ENCODE measurements around the gene HIVEP3.

The HIVEP3 gene

GRCh38 chr1:41699861-41700248 is 218.9 kb downstream of the HIVEP3 start:
- Histone ChIP-seq H3K27ac (replicated peaks) (no peak overlapping the region), H3K4me3 (replicated peaks; ENCODE audit: insufficient read depth, low read length) (no peak overlapping the region), H3K27me3 (ENCODE audit: insufficient read depth, poor library complexity, severe bottlenecking) (no peaks in the 10 kb centered on the region)
- DNase-seq (ENCODE audit: low read depth in 1 of 2, low spot score in 1 of 2), result no peak
- TF ChIP-seq REST (IDR thresholded peaks at IDR 0.05; ENCODE audit: insufficient replicate concordance, low read depth), result no peak
- TF ChIP-seq SPI1 (IDR thresholded peaks at IDR 0.05; ENCODE audit: borderline replicate concordance, low read depth), result no peak
- TF ChIP-seq POLR2AphosphoS5 (IDR thresholded peaks at IDR 0.05; ENCODE audit: low read depth), result no peak
- no peak for TF ChIP-seq GABPA (IDR thresholded peaks at IDR 0.05; ENCODE audit: low read depth)
- TF ChIP-seq, protein P1, sequence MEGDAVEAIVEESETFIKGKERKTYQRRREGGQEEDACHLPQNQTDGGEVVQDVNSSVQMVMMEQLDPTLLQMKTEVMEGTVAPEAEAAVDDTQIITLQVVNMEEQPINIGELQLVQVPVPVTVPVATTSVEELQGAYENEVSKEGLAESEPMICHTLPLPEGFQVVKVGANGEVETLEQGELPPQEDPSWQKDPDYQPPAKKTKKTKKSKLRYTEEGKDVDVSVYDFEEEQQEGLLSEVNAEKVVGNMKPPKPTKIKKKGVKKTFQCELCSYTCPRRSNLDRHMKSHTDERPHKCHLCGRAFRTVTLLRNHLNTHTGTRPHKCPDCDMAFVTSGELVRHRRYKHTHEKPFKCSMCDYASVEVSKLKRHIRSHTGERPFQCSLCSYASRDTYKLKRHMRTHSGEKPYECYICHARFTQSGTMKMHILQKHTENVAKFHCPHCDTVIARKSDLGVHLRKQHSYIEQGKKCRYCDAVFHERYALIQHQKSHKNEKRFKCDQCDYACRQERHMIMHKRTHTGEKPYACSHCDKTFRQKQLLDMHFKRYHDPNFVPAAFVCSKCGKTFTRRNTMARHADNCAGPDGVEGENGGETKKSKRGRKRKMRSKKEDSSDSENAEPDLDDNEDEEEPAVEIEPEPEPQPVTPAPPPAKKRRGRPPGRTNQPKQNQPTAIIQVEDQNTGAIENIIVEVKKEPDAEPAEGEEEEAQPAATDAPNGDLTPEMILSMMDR (IDR thresholded peaks at IDR 0.05; ENCODE audit: insufficient read depth, low read length), result no peak

GRCh38 chr1:41698916-41699860 is 219.5 kb downstream of the HIVEP3 start:
- TF ChIP-seq, protein P1 (IDR thresholded peaks at IDR 0.05; ENCODE audit: insufficient read depth, low read length), result no peak
- TF ChIP-seq REST (IDR thresholded peaks at IDR 0.05; ENCODE audit: insufficient replicate concordance, low read depth), result no peak
- no peak for TF ChIP-seq POLR2AphosphoS5 (IDR thresholded peaks at IDR 0.05; ENCODE audit: low read depth)
- no peak for TF ChIP-seq SPI1 (IDR thresholded peaks at IDR 0.05; ENCODE audit: borderline replicate concordance, low read depth)
- no peak for TF ChIP-seq GABPA (IDR thresholded peaks at IDR 0.05; ENCODE audit: low read depth)
- no peak for DNase-seq (ENCODE audit: low read depth in 1 of 2, low spot score in 1 of 2)
- Histone ChIP-seq H3K27me3 (ENCODE audit: insufficient read depth, poor library complexity, severe bottlenecking) (no peaks in the 10 kb centered on the region), H3K4me3 (replicated peaks; ENCODE audit: insufficient read depth, low read length) (no peak overlapping the region), H3K27ac (replicated peaks) (no peak overlapping the region)

GRCh38 chr1:41696381-41696780 is 222.3 kb downstream of the HIVEP3 start:
- no peak for TF ChIP-seq GABPA (IDR thresholded peaks at IDR 0.05; ENCODE audit: low read depth)
- TF ChIP-seq REST (IDR thresholded peaks at IDR 0.05; ENCODE audit: insufficient replicate concordance, low read depth), result no peak
- no peak for TF ChIP-seq SPI1 (IDR thresholded peaks at IDR 0.05; ENCODE audit: borderline replicate concordance, low read depth)
- TF ChIP-seq, protein P1 (IDR thresholded peaks at IDR 0.05; ENCODE audit: insufficient read depth, low read length), result no peak
- TF ChIP-seq POLR2AphosphoS5 (IDR thresholded peaks at IDR 0.05; ENCODE audit: low read depth), result no peak
- Histone ChIP-seq H3K27ac (replicated peaks) (no peak overlapping the region), H3K27me3 (ENCODE audit: insufficient read depth, poor library complexity, severe bottlenecking) (no peaks in the 10 kb centered on the region), H3K4me3 (replicated peaks; ENCODE audit: insufficient read depth, low read length) (no peak overlapping the region)
- DNase-seq (ENCODE audit: low read depth in 1 of 2, low spot score in 1 of 2), result no peak
